Measurements from ENCODE around the gene FXN. TPM values are rescaled to one million over a fixed set of nuclear protein-coding genes. Genes with fewer than 3 reads are reported as not detected.

The FXN gene
- polyA plus RNA-seq, 3 donors, result 17.2 to 20.9 (median 17.9) TPM

- no peak for DNase-seq
Observed at GRCh38 chr9:69136185-69136584, 100.6 kb downstream of the FXN start.

- no peak for DNase-seq
Observed at GRCh38 chr9:69136779-69137178, 101.2 kb downstream of the FXN start.

GRCh38 chr9:69137311-69137710, 101.8 kb downstream of the FXN start:
- DNase-seq, result no peak

GRCh38 chr9:69139596-69139995, 104.0 kb downstream of the FXN start:
- no peak for DNase-seq

GRCh38 chr9:69140123-69140735, 104.7 kb downstream of the FXN start:
- no peak for DNase-seq

DNA sequence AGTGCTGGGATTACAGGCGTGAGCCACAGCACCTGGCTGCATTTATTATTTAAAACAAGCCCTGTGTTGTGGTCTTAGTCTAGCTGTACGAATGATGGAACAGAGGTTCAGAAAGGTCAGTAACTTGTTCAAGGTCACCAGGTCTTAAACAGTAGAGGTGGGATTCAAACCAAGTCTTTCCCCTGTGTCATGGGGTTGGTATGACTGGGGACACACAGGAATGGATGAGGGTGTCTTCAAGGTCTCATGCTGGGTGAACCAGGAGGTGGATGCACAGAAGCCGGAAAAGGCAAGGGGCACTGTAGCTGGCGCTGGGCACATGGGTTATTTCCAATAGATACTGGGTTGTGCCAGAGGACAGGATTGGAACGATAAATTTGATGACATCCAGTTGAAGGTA, 106.3 kb downstream of the FXN start:
- no peak for DNase-seq

- DNase-seq, result no peak
Observed at GRCh38 chr9:69143291-69143690, 107.7 kb downstream of the FXN start.

GRCh38 chr9:69145144-69145715, 109.7 kb downstream of the FXN start:
- DNase-seq, result peak; percentile 78

DNA sequence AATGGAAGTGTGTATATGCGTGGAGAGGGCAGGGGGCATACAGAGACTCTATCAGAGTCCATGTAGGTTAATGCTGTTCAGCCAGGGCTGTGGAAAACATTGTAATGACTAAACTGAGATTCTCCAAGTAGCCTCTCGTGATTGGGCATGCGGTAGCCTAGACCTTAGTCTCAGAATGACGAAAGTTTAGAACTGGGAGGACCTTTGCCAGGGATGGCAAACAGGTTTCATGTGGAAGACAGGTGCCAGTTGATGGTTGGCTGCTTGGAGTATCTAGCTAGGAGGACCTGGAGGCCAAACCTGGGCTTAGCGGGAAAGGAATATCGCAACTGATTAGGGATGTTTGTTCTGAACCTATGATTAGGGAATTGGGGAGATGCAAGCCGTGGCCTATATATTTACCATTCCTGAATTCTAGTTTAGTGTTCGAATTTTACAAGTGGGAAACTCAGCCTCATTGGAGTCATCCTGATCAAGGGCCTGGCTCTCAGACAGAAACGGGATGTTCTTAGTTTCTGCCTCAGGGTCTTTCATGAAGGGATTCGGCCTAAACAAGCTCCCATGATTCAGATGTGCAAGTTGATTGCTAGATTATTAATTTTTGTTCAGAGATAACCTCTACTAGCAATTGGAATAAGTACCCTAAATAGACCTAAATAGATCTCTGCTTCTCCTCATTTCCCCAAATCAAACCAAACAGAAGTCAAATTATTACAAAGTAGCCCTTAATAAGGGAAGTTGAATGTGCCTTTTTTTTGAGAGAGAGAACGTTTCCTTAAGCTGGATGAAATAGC, 111.7 kb downstream of the FXN start:
- DNase-seq, result no peak

DNA sequence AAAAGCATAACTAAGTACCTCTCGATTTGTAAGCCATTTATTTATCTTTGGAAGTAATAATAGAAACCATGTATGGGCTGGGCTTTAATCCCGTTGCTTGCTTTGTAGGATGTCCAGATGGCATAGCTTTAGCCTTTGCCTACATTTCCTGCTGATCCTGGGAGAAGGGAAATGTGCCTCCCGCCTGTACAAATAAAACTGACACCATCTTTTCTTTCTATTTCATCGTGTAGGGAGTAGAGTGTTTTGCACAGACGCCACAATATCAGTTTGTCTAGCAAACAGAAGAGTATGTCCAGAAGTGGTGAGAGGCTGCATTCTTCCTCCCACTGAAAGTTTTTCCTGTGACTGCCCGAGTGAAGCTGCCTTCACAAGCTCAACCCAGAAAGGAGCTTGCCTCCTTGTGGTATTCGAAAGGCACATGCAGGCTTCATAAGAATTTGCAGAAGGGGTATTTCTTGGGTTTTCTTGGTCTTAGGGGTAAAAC, 113.8 kb downstream of the FXN start:
- no peak for DNase-seq

Other genes starting within 250 kb of the FXN start
- not detected for gene PRKACG, start 21.6 kb upstream of the FXN start, polyA plus RNA-seq (ENCODE audit: insufficient read length in 3 of 3)
- 100 to 1,000 TPM in 2 of 3 donors, 10 to 100 TPM in 1; 78.1 to 104 (median 101) TPM for gene TJP2, start 138.5 kb downstream of the FXN start, polyA plus RNA-seq (ENCODE audit: insufficient read length in 3 of 3)